ENCODE data around the gene CPLX1. TPM values are rescaled to one million over a fixed set of nuclear protein-coding genes. Genes with fewer than 3 reads are reported as not detected.

The CPLX1 gene
- total RNA-seq (2021; fragmentation: NEBNext Ultra II Directional; extraction: Animal tissue kit (Norgen Biotek cat#: 25700)): under 1 TPM in 5 of 6 experiments, not detected in 1; 0.12 to 0.32 (median 0.20) TPM
- long read RNA-seq: 0 reads

GRCh38 chr4:825971-826330 lies at the start of gene CPLX1:
Gene CPLX1 (minus strand): TSS chr4:826129. CDS start chr4:824522, 1,607 bp downstream.
- no peak within 1 kb of the TSS for H3K27ac Mint-ChIP-seq
- H3K36me3 Mint-ChIP-seq (ENCODE audit: low read depth): no peaks in the 10 kb centered on the region
- DNase-seq: no peak
- no peak for TF ChIP-seq CTCF (IDR thresholded peaks at IDR 0.05)
- no peaks in the 10 kb centered on the region for H3K4me1 Mint-ChIP-seq (ENCODE audit: low read depth)
- H3K9me3 Mint-ChIP-seq: no peaks in the 10 kb centered on the region
- peaks cover 29% of the 10 kb centered on the region for H3K27me3 Mint-ChIP-seq (ENCODE audit: insufficient read depth)
- no peak within 1 kb of the TSS for H3K4me3 Mint-ChIP-seq

GRCh38 chr4:874971-875817 lies 49.3 kb upstream of the CPLX1 start:
- Mint-ChIP-seq H3K4me3 (no peak overlapping the region), H3K4me1 (ENCODE audit: low read depth) (no peaks in the 10 kb centered on the region), H3K27me3 (ENCODE audit: insufficient read depth) (peaks cover 2% of the 10 kb centered on the region; the same call in 1 of the 2 replicates), H3K27ac (no peak overlapping the region), H3K36me3 (ENCODE audit: low read depth) (peaks cover 42% of the 10 kb centered on the region), H3K9me3 (no peaks in the 10 kb centered on the region)
- DNase-seq: no peak
- TF ChIP-seq CTCF (IDR thresholded peaks at IDR 0.05): no peak

- Mint-ChIP-seq H3K9me3 (no peaks in the 10 kb centered on the region), H3K4me1 (ENCODE audit: low read depth) (no peaks in the 10 kb centered on the region), H3K27me3 (ENCODE audit: insufficient read depth) (peaks cover 2% of the 10 kb centered on the region; the same call in 1 of the 2 replicates), H3K4me3 (no peak overlapping the region), H3K36me3 (ENCODE audit: low read depth) (peaks cover 40% of the 10 kb centered on the region), H3K27ac (no peak overlapping the region)
- TF ChIP-seq CTCF (IDR thresholded peaks at IDR 0.05): no peak
- DNase-seq: no peak
Measured at GRCh38 chr4:874056-874455, 48.1 kb upstream of the CPLX1 start.

GRCh38 chr4:872241-872981 lies 46.5 kb upstream of the CPLX1 start:
- Mint-ChIP-seq H3K27me3 (ENCODE audit: insufficient read depth) (peaks cover 2% of the 10 kb centered on the region; the same call in 1 of the 2 replicates), H3K4me3 (no peak overlapping the region), H3K36me3 (ENCODE audit: low read depth) (peaks cover 36% of the 10 kb centered on the region), H3K4me1 (ENCODE audit: low read depth) (no peaks in the 10 kb centered on the region), H3K9me3 (no peaks in the 10 kb centered on the region), H3K27ac (no peak overlapping the region)
- no peak for TF ChIP-seq CTCF (IDR thresholded peaks at IDR 0.05)
- no peak for DNase-seq

- H3K4me1 Mint-ChIP-seq (ENCODE audit: low read depth): no peaks in the 10 kb centered on the region
- H3K4me3 Mint-ChIP-seq: no peak overlapping the region
- no peaks in the 10 kb centered on the region for H3K9me3 Mint-ChIP-seq
- no peak for DNase-seq
- TF ChIP-seq CTCF (IDR thresholded peaks at IDR 0.05): no peak
- H3K27ac Mint-ChIP-seq: no peak overlapping the region
- H3K27me3 Mint-ChIP-seq (ENCODE audit: insufficient read depth): no peaks in the 10 kb centered on the region; the same call in 1 of the 2 replicates
- H3K36me3 Mint-ChIP-seq (ENCODE audit: low read depth): peaks cover 36% of the 10 kb centered on the region
Measured at GRCh38 chr4:871484-871883, 45.6 kb upstream of the CPLX1 start.

All from HFFc6 (cell line).